Osteocyte (in vitro differentiated cells): ENCODE data around the gene MESP2. TPM values are rescaled to one million over a fixed set of nuclear protein-coding genes. Genes with fewer than 3 reads are reported as not detected.

ENCODE experiments used
- DNase-seq: peaks from one replicate; pipeline ENCODE4 v3.0.0; 2021; ENCODE audit warnings: mixed read lengths; ENCODE audit not compliant: unreplicated experiment; ENCODE audit errors: extremely low spot score
- H3K27ac Mint-ChIP-seq: one replicate; pipeline ENCODE4 v1.8.0; 2021; ENCODE audit warnings: mild to moderate bottlenecking, mixed read lengths; ENCODE audit not compliant: unreplicated experiment
- H3K27me3 Mint-ChIP-seq: one replicate; pipeline ENCODE4 v1.8.0; 2021; ENCODE audit warnings: mixed read lengths; ENCODE audit not compliant: unreplicated experiment
- H3K36me3 Mint-ChIP-seq: one replicate; pipeline ENCODE4 v1.8.0; 2021; ENCODE audit warnings: mixed read lengths; ENCODE audit not compliant: unreplicated experiment
- H3K4me1 Mint-ChIP-seq: one replicate; pipeline ENCODE4 v1.8.0; 2021; ENCODE audit warnings: mixed read lengths; ENCODE audit not compliant: unreplicated experiment
- H3K4me3 Mint-ChIP-seq: one replicate; pipeline ENCODE4 v1.8.0; 2021; ENCODE audit warnings: mild to moderate bottlenecking, moderate library complexity, mixed read lengths; ENCODE audit not compliant: unreplicated experiment
- H3K9me3 Mint-ChIP-seq: one replicate; pipeline ENCODE4 v1.8.0; 2021; ENCODE audit warnings: mixed read lengths; ENCODE audit not compliant: unreplicated experiment
- total RNA-seq: library from RNA; stranded (reverse); gene quantifications from 2 replicates; pipeline ENCODE4 v1.2.1, GENCODE V29; 2021
- TF ChIP-seq, protein P1 (sequence below): fragments of 200-600 bp; sonication (generic); IDR thresholded peaks from 2 replicates; pipeline ENCODE4 v1.5.0; 2021; ENCODE audit warnings: antibody characterized with exemption, mild to moderate bottlenecking, moderate library complexity

The MESP2 gene
- total RNA-seq, 1 donor from 2014 or later, result not detected

DNA sequence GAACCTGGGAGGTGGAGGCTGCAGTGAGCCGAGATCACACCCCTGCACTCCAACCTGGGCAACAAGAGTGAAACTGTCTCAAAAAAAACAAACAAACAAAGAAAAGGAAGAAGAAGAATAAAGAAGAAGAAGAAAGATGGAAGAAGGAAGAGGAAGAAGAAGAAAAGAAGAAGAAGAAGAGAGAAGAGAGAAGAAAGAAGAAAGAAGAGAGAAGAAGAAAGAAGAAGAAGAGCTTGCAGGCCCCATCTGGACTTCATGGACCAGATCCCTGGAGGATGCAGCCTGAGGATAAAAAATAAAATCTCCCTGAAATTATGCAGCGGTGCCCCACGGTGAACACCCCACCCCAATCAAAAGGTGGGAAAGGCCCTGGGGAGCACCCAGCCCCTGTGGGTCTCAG, 16.3 kb upstream of the MESP2 start:
- H3K27me3 Mint-ChIP-seq, result no peaks in the 10 kb centered on the region
- H3K36me3 Mint-ChIP-seq, result no peaks in the 10 kb centered on the region
- H3K4me1 Mint-ChIP-seq, result peaks cover 12% of the 10 kb centered on the region
- no peak overlapping the region for H3K4me3 Mint-ChIP-seq
- TF ChIP-seq, protein P1, sequence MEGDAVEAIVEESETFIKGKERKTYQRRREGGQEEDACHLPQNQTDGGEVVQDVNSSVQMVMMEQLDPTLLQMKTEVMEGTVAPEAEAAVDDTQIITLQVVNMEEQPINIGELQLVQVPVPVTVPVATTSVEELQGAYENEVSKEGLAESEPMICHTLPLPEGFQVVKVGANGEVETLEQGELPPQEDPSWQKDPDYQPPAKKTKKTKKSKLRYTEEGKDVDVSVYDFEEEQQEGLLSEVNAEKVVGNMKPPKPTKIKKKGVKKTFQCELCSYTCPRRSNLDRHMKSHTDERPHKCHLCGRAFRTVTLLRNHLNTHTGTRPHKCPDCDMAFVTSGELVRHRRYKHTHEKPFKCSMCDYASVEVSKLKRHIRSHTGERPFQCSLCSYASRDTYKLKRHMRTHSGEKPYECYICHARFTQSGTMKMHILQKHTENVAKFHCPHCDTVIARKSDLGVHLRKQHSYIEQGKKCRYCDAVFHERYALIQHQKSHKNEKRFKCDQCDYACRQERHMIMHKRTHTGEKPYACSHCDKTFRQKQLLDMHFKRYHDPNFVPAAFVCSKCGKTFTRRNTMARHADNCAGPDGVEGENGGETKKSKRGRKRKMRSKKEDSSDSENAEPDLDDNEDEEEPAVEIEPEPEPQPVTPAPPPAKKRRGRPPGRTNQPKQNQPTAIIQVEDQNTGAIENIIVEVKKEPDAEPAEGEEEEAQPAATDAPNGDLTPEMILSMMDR, result no peak
- no peaks in the 10 kb centered on the region for H3K9me3 Mint-ChIP-seq
- DNase-seq, result no peak
- no peak overlapping the region for H3K27ac Mint-ChIP-seq

DNA sequence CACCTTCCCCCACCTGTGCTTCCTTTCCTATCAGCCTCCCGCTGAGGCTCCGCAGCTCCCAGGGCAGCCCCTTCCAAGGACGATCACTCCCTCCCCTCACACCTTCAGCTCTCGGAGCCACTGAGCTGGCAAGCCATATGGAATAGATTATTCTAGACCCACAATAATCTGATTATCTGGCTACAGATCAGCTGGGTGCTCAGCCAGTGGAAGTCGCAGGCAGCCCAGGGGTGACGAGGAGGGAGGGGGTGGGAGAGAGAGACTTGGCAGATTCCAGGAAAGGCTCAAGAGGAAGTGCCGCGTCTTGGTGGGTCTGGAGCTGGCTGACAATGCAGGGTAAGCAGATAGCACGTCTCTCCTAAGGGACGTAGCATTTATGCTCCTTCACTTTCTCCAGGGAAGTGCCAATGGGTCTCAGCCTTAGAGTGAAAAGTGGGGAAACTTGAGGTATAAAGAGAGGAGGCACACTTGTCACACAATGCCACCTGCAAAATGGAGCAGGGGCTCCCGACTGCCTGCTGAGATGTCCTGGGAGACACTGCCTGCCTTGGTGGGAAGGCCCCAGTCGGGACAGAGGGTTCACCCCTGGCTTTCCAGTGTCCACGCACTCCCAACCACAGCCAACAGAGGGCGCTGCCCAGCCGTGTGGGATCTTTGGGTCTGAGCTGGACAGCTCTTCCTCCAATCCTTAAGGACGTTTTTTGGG, 15.7 kb upstream of the MESP2 start:
- Mint-ChIP-seq H3K9me3 (no peaks in the 10 kb centered on the region), H3K27ac (no peak overlapping the region), H3K4me1 (peaks cover 9% of the 10 kb centered on the region), H3K27me3 (no peaks in the 10 kb centered on the region), H3K4me3 (no peak overlapping the region), H3K36me3 (no peaks in the 10 kb centered on the region)
- TF ChIP-seq, protein P1, result peak; percentile 98
- peak; percentile 95 for DNase-seq

- TF ChIP-seq, protein P1, result no peak
- H3K27ac Mint-ChIP-seq, result no peak overlapping the region
- no peaks in the 10 kb centered on the region for H3K27me3 Mint-ChIP-seq
Measured at GRCh38 chr15:89761009-89761831, 14.9 kb upstream of the MESP2 start.

DNA sequence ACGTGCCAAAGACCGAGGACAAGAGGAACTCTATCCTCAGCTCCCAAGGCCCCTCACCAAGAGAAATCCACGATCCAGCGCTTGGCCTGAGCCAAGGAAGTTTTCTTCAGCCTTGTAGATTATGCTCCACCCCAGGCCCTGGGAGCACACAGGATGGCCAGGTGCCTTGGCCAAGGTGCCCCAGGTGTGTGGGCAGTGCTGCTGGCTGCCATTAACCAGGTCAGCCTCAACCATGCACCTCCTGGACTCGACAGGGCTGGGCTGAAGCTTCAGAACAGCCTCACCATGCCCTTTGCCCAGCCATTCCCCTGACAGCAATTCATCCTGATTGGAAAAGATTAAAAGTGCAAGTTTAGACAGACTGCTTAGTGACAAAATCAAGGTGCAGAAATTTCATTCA, 14.2 kb upstream of the MESP2 start:
- H3K27ac Mint-ChIP-seq, result no peak overlapping the region
- DNase-seq, result no peak
- H3K9me3 Mint-ChIP-seq, result no peaks in the 10 kb centered on the region
- TF ChIP-seq, protein P1, result no peak
- H3K27me3 Mint-ChIP-seq, result no peaks in the 10 kb centered on the region
- H3K4me3 Mint-ChIP-seq, result no peak overlapping the region
- H3K36me3 Mint-ChIP-seq, result no peaks in the 10 kb centered on the region
- peaks cover 17% of the 10 kb centered on the region for H3K4me1 Mint-ChIP-seq

More at GRCh38 chr15:89761009-89761831, 14.9 kb upstream of the MESP2 start:
- Mint-ChIP-seq H3K36me3 (no peaks in the 10 kb centered on the region), H3K4me3 (no peak overlapping the region), H3K4me1 (peaks cover 11% of the 10 kb centered on the region), H3K9me3 (no peaks in the 10 kb centered on the region)
- DNase-seq, result no peak

- Mint-ChIP-seq H3K9me3 (no peaks in the 10 kb centered on the region), H3K36me3 (no peaks in the 10 kb centered on the region), H3K4me3 (no peak overlapping the region), H3K4me1 (peaks cover 23% of the 10 kb centered on the region), H3K27ac (no peak overlapping the region), H3K27me3 (no peaks in the 10 kb centered on the region)
- TF ChIP-seq, protein P1, result no peak
- DNase-seq, result no peak
Measured at GRCh38 chr15:89765694-89766093, 10.4 kb upstream of the MESP2 start.
